ENCODE results near the gene MGAM2. TPM values are rescaled to one million over a fixed set of nuclear protein-coding genes. Genes with fewer than 3 reads are reported as not detected.

MGAM2 gene
- total RNA-seq, 2 experiments from 2014 or later, result not detected

DNA sequence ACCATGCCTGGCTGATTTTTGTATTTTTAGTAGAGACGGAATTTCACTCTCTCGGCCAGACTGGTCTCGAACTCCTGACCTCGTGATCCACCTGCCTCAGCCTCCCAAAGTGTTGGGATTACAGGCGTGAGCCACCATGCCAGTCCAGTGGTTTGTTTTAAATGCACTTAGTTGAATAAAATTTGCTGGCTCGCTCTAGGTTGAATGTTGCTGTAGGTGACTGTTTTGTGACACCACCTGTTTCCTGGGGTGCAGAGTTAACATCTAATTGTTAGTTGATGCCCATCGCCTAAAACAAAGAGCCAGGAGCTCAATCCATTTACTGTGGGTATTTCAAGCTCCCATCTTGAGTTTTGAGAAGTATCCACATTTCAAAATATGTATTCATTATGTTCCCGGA, 31.2 kb downstream of the MGAM2 start:
- BruUV-seq (replicated peaks), result no TSS peak
- ChIA-PET CTCF (ENCODE audit: unreplicated experiment) (no interaction called here), POLR2A (no interaction called here)
- Histone ChIP-seq H3K36me3 (ENCODE audit: insufficient read depth, low read length) (no peaks in the 10 kb centered on the region), H3K27ac (ENCODE audit: low read depth, low read length, poor library complexity, severe bottlenecking) (no peak overlapping the region), H3K9me2 (ENCODE audit: insufficient read depth, low read length) (no peaks in the 10 kb centered on the region), H3K4me1 (ENCODE audit: insufficient read depth, low read length, poor library complexity, severe bottlenecking) (no peaks in the 10 kb centered on the region), H3K9me3 (ENCODE audit: low read length) (no peaks in the 10 kb centered on the region), H4K20me1 (ENCODE audit: insufficient read depth, low read length) (no peaks in the 10 kb centered on the region), H3K4me2 (ENCODE audit: low read length) (no peak overlapping the region), H3K4me3 (ENCODE audit: low read depth, low read length, poor library complexity, severe bottlenecking) (no peak overlapping the region), H2AFZ (ENCODE audit: low read length) (no peak overlapping the region), H3K79me2 (ENCODE audit: insufficient read depth, low read depth, low read length) (no peaks in the 10 kb centered on the region)
- no peak for DNase-seq (ENCODE audit: low spot score)
- no peak for TF ChIP-seq EZH2phosphoT487 (IDR thresholded peaks at IDR 0.05; ENCODE audit: borderline replicate concordance, low read depth, low read length)
- TF ChIP-seq, protein P1, sequence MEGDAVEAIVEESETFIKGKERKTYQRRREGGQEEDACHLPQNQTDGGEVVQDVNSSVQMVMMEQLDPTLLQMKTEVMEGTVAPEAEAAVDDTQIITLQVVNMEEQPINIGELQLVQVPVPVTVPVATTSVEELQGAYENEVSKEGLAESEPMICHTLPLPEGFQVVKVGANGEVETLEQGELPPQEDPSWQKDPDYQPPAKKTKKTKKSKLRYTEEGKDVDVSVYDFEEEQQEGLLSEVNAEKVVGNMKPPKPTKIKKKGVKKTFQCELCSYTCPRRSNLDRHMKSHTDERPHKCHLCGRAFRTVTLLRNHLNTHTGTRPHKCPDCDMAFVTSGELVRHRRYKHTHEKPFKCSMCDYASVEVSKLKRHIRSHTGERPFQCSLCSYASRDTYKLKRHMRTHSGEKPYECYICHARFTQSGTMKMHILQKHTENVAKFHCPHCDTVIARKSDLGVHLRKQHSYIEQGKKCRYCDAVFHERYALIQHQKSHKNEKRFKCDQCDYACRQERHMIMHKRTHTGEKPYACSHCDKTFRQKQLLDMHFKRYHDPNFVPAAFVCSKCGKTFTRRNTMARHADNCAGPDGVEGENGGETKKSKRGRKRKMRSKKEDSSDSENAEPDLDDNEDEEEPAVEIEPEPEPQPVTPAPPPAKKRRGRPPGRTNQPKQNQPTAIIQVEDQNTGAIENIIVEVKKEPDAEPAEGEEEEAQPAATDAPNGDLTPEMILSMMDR (conservative IDR thresholded peaks at IDR 0.05; ENCODE audit: low read length), result no peak
- intact Hi-C loops (cut with micrococcal nuclease; ENCODE audit: unreplicated experiment), result no loop called here

DNA sequence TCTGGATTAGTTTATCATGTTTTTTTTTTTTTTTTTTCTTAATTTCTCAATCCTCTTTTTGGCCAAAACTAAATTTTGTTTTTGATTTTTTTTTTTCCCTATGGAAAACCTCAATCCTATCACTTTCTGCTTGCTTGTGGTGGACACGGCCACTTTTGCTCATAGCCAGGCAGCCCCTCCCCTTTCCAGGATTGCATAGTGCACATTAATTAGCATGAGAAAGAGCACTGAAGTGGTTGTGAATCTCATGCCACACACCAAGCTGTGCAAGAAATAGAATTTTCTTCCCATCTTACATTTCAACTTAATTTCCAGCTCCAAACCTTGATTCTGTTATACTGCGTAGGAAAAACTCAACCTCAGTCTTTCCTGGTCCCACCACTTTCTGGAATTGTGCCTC, 34.6 kb downstream of the MGAM2 start:
- Histone ChIP-seq H3K4me1 (ENCODE audit: insufficient read depth, low read length, poor library complexity, severe bottlenecking) (no peaks in the 10 kb centered on the region), H4K20me1 (ENCODE audit: insufficient read depth, low read length) (no peaks in the 10 kb centered on the region), H2AFZ (ENCODE audit: low read length) (no peak overlapping the region), H3K9me2 (ENCODE audit: insufficient read depth, low read length) (no peaks in the 10 kb centered on the region), H3K27ac (ENCODE audit: low read depth, low read length, poor library complexity, severe bottlenecking) (no peak overlapping the region), H3K36me3 (ENCODE audit: insufficient read depth, low read length) (no peaks in the 10 kb centered on the region), H3K9me3 (ENCODE audit: low read length) (no peaks in the 10 kb centered on the region), H3K79me2 (ENCODE audit: insufficient read depth, low read depth, low read length) (no peaks in the 10 kb centered on the region), H3K4me2 (ENCODE audit: low read length) (no peak overlapping the region), H3K4me3 (ENCODE audit: low read depth, low read length, poor library complexity, severe bottlenecking) (no peak overlapping the region)
- BruUV-seq (replicated peaks), result no TSS peak
- intact Hi-C loops (cut with micrococcal nuclease; ENCODE audit: unreplicated experiment), result no loop called here
- DNase-seq (ENCODE audit: low spot score), result no peak
- ChIA-PET POLR2A (interaction anchor here (1.4 kb wide), 1 partner anchor 8 kb away, joined by 3 read pairs; no protein-coding TSS in a partner anchor), CTCF (ENCODE audit: unreplicated experiment) (no interaction called here)
- TF ChIP-seq, protein P1 (conservative IDR thresholded peaks at IDR 0.05; ENCODE audit: low read length), result no peak
- no peak for TF ChIP-seq EZH2phosphoT487 (IDR thresholded peaks at IDR 0.05; ENCODE audit: borderline replicate concordance, low read depth, low read length)

DNA sequence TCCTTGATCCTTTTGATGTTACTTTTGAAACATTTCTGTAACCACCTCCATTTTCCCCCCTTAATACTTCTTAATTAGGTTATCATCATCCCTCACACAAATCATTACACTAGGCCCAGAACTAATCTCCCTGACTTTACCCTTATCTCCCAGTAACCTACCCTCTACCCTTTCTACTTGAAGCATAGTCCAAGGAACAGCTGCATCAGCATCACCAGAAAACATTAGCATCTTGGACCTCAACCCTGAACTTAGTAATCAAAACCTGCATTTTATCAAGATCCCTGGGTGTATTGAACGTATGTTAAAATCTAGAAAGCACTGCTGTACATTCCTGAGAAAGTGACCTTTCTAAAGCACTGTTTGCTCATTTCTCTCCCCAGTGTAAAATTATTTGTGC, 38.8 kb downstream of the MGAM2 start:
- TF ChIP-seq EZH2phosphoT487 (IDR thresholded peaks at IDR 0.05; ENCODE audit: borderline replicate concordance, low read depth, low read length), result no peak
- TF ChIP-seq, protein P1 (conservative IDR thresholded peaks at IDR 0.05; ENCODE audit: low read length), result no peak
- DNase-seq (ENCODE audit: low spot score), result no peak
- BruUV-seq (replicated peaks), result no TSS peak
- Histone ChIP-seq H3K9me3 (ENCODE audit: low read length) (no peaks in the 10 kb centered on the region), H3K4me1 (ENCODE audit: insufficient read depth, low read length, poor library complexity, severe bottlenecking) (no peaks in the 10 kb centered on the region), H2AFZ (ENCODE audit: low read length) (no peak overlapping the region), H3K4me3 (ENCODE audit: low read depth, low read length, poor library complexity, severe bottlenecking) (no peak overlapping the region), H3K9me2 (ENCODE audit: insufficient read depth, low read length) (no peaks in the 10 kb centered on the region), H3K4me2 (ENCODE audit: low read length) (no peak overlapping the region), H3K27ac (ENCODE audit: low read depth, low read length, poor library complexity, severe bottlenecking) (no peak overlapping the region), H3K79me2 (ENCODE audit: insufficient read depth, low read depth, low read length) (no peaks in the 10 kb centered on the region), H3K36me3 (ENCODE audit: insufficient read depth, low read length) (no peaks in the 10 kb centered on the region), H4K20me1 (ENCODE audit: insufficient read depth, low read length) (no peaks in the 10 kb centered on the region)
- CTCF ChIA-PET (ENCODE audit: unreplicated experiment), result no interaction called here
- intact Hi-C loops (cut with micrococcal nuclease; ENCODE audit: unreplicated experiment), result no loop called here
- POLR2A ChIA-PET, result interaction anchor here (0.6 to 1.0 kb wide), 2 partner anchors 12 to 371 kb away, joined by 3 read pairs; no protein-coding TSS in a partner anchor
